MCF 10A (cell line): Measurements from ENCODE around the gene PGM5. TPM values are rescaled to one million over a fixed set of nuclear protein-coding genes. Genes with fewer than 3 reads are reported as not detected.

Experiments
- BruUV-seq: library from RNA; stranded (reverse); fragments of 400-500 nt; replicated peaks from 2 replicates; lab custom pipeline; 2021; lab: Mats Ljungman, UMichigan
- CTCF ChIA-PET: fragments of 300-600 bp; sonication (Branson Sonifier 250); formaldehyde crosslinking; extraction: SDS; loops from one replicate; lab custom pipeline; 2021; ENCODE audit warnings: antibody characterized with exemption, inconsistent platforms; lab: Yijun Ruan, JAX
- POLR2A ChIA-PET: fragments of 300-600, 350-650 bp; sonication (Branson Sonifier 250); formaldehyde crosslinking; extraction: SDS; loops from one replicate; lab custom pipeline; 2020; ENCODE audit warnings: antibody characterized with exemption, inconsistent platforms; lab: Yijun Ruan, JAX
- DNase-seq: peaks from one replicate; pipeline ENCODE4 v3.0.0-alpha.2; 2018; ENCODE audit not compliant: unreplicated experiment
- H3K27ac Mint-ChIP-seq: one replicate; pipeline ENCODE4 v1.8.0; 2022; ENCODE audit warnings: mild to moderate bottlenecking, low read depth, mixed read lengths; ENCODE audit not compliant: unreplicated experiment
- H3K27me3 Mint-ChIP-seq: one replicate; pipeline ENCODE4 v1.8.0; 2022; ENCODE audit warnings: mixed read lengths; ENCODE audit not compliant: insufficient read depth, unreplicated experiment
- H3K36me3 Mint-ChIP-seq: one replicate; pipeline ENCODE4 v1.8.0; 2022; ENCODE audit warnings: mild to moderate bottlenecking, moderate library complexity, mixed read lengths; ENCODE audit not compliant: insufficient read depth, unreplicated experiment
- H3K4me1 Mint-ChIP-seq: one replicate; pipeline ENCODE4 v1.8.0; 2022; ENCODE audit warnings: mixed read lengths; ENCODE audit not compliant: insufficient read depth, unreplicated experiment
- H3K4me3 Mint-ChIP-seq: one replicate; pipeline ENCODE4 v1.8.0; 2022; ENCODE audit warnings: mild to moderate bottlenecking, moderate library complexity, mixed read lengths; ENCODE audit not compliant: unreplicated experiment
- H3K9me3 Mint-ChIP-seq: one replicate; pipeline ENCODE4 v1.8.0; 2022; ENCODE audit warnings: mixed read lengths; ENCODE audit not compliant: unreplicated experiment
- intact Hi-C: fragments of 100-400 bp; cut with micrococcal nuclease; formaldehyde crosslinking; loops from 2 replicates; pipeline ENCODE4 v1.14.1; 2022
- total RNA-seq: library from RNA; stranded (reverse); gene quantifications from 2 replicates; pipeline ENCODE4 v1.2.3, GENCODE V29; 2022
- TF ChIP-seq, protein P1 (sequence below): fragments of 200-600 bp; IDR thresholded peaks from one replicate; pipeline ENCODE4 v1.8.0; 2022; ENCODE audit warnings: antibody characterized with exemption, mild to moderate bottlenecking; ENCODE audit not compliant: unreplicated experiment

The PGM5 gene
- total RNA-seq, 1 experiment from 2014 or later, result not detected

DNA sequence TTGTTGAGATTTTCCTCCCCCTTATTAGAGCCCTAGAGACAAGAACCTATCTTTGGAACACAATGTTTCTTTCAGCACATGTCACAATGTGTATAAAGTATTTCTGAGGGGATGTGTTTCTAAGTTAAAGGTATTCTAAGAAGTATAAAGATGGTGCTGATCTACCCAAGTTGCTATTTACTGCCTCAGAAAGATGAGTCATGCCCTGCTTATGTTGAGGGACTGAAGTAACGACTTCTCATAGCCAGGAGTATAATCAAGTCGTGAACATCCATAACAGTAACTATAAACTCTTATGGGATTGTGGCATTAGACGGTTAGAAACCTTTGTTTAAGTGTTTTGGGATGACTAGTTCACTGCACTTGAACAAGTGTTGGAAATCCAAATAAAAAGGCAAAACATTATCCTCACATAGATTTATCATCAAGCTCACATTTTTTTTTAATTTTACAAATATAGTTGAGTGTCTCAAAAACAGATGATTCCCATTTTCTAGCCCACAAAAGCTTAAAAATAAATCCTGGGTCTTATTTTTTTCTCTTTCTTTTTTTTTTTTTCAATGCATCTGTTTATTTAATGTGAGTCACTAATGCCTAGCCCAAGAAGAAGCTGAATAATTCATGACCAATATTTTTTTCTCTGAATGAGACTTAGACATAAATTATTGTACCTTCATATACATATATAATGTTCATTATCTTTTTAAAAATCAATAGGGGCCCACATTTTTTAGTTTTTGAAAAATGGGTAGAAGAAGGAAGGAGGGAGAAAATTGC lies 196.5 kb downstream of the PGM5 start:
- BruUV-seq, result no TSS peak

DNA sequence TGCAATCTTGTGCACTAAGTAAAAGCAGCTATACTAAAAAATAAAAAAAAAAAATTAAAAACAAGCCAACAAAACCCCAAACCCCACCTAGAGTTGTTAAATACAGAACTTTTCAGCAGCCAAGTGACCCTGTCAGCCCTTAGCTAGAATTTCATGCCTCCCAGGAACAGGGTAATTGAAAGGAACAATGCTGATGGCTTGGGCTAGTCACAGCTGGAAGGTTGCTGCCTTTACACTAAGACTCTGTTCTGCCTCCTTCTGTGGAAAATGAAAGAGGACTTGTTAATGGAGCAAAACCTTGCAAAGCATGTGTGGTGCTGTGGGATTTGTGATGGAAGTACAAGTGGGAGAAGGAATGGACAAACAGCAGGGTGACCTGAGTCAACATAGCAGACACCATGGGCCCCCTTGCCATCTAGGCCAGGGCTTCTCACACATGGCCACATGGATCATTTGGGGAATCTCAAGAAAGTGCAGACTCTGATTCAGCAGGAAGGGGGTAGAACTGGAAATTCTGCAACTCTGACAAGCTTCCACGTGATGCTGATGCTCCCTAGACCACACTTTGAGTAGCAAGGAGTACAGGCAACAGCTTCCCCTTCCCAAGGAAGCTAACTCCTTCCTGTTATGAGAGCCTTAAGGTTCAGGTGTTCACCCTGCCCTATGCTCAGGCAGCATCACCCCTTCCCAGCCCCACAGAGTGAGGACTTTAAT lies 199.2 kb downstream of the PGM5 start:
- intact Hi-C loops, result no loop called here
- H3K27ac Mint-ChIP-seq, result no peak overlapping the region
- no TSS peak for BruUV-seq
- DNase-seq, result no peak
- no peaks in the 10 kb centered on the region for H3K9me3 Mint-ChIP-seq
- H3K4me1 Mint-ChIP-seq, result peaks cover 14% of the 10 kb centered on the region
- ChIA-PET CTCF (interaction anchor here (0.6 to 1.8 kb wide), 7 partner anchors 12 to 674 kb away, joined by 3 to 9 read pairs (median 3); partner anchors contain the start of gene TMEM252), POLR2A (no interaction called here)
- H3K27me3 Mint-ChIP-seq, result peaks cover 17% of the 10 kb centered on the region
- no peaks in the 10 kb centered on the region for H3K36me3 Mint-ChIP-seq
- H3K4me3 Mint-ChIP-seq, result no peak overlapping the region
- TF ChIP-seq, protein P1, sequence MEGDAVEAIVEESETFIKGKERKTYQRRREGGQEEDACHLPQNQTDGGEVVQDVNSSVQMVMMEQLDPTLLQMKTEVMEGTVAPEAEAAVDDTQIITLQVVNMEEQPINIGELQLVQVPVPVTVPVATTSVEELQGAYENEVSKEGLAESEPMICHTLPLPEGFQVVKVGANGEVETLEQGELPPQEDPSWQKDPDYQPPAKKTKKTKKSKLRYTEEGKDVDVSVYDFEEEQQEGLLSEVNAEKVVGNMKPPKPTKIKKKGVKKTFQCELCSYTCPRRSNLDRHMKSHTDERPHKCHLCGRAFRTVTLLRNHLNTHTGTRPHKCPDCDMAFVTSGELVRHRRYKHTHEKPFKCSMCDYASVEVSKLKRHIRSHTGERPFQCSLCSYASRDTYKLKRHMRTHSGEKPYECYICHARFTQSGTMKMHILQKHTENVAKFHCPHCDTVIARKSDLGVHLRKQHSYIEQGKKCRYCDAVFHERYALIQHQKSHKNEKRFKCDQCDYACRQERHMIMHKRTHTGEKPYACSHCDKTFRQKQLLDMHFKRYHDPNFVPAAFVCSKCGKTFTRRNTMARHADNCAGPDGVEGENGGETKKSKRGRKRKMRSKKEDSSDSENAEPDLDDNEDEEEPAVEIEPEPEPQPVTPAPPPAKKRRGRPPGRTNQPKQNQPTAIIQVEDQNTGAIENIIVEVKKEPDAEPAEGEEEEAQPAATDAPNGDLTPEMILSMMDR, result no peak

More for the DNA sequence above, 196.5 kb downstream of the PGM5 start:
- ChIA-PET POLR2A (interaction anchor here (0.6 to 1.2 kb wide), 3 partner anchors 38 to 227 kb away, joined by 3 to 4 read pairs (median 3); a partner anchor contains a TSS), CTCF (interaction anchor here (0.6 kb wide), 2 partner anchors 14 to 41 kb away, joined by 4 read pairs; no protein-coding TSS in a partner anchor)
- TF ChIP-seq, protein P1, result no peak
- H3K4me3 Mint-ChIP-seq, result no peak overlapping the region
- no peaks in the 10 kb centered on the region for H3K9me3 Mint-ChIP-seq
- H3K27me3 Mint-ChIP-seq, result peaks cover 17% of the 10 kb centered on the region
- intact Hi-C loops, result loop anchor here (5.0 kb wide), 1 partner anchor 36 kb away; no protein-coding TSS in a partner anchor
- DNase-seq, result peak; percentile 18
- H3K4me1 Mint-ChIP-seq, result peaks cover 14% of the 10 kb centered on the region
- no peaks in the 10 kb centered on the region for H3K36me3 Mint-ChIP-seq
- peak overlapping the region; percentile 67 for H3K27ac Mint-ChIP-seq

DNA sequence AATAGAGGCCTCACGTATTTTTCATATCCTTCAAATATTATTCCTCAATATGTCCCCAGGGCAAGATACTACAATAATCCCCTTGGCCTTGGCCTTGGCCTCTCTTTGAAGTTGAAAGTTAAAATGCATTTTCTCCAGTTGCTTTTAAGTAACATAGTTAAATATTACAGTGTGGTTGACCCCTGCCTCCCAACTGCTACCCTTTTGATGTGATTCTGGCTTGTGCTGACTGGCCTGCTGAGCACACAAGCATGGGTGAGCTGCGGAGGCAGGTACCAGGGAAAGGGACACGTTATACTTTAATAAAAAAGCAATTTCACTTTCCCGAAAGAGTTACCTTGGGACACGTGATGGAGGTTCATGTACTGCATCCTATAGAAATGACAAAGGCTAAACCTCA lies 202.1 kb downstream of the PGM5 start:
- Mint-ChIP-seq H3K36me3 (no peaks in the 10 kb centered on the region), H3K27ac (no peak overlapping the region), H3K4me1 (no peaks in the 10 kb centered on the region), H3K27me3 (peaks cover 17% of the 10 kb centered on the region), H3K9me3 (no peaks in the 10 kb centered on the region), H3K4me3 (no peak overlapping the region)
- TF ChIP-seq, protein P1, result no peak
- intact Hi-C loops, result no loop called here
- DNase-seq, result no peak
- no TSS peak for BruUV-seq
- ChIA-PET POLR2A (no interaction called here), CTCF (interaction anchor here (0.6 kb wide), 1 partner anchor 839 kb away, joined by 3 read pairs; no protein-coding TSS in a partner anchor)
